Measurements from ENCODE around the gene FRMD4A. TPM values are rescaled to one million over a fixed set of nuclear protein-coding genes. Genes with fewer than 3 reads are reported as not detected.
A peak's percentile ranks its signal among the peaks of the same experiment; 100 is the strongest.

The FRMD4A gene
- total RNA-seq, 2 donors from 2014 or later, result 55.9 to 81.0 TPM

DNA sequence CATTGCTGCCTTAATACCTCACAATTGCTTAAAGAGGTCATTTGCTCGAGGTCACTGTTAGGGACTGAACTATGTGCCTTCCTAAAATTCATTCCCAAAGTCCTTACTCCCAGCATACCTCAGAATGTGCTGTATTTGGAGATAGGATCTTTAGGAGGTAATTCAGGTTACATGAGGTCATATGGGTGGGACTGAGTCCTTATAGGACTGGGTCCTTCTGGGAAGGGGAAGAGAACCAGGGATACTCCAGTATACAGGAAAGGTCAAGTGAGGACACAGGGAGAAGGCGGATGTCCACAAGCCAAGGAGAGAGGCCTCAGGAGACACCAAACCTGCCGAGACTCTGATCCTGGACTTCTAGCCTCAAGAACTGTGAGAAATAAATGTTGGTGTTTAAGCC is 490.7 kb downstream of the FRMD4A start:
- Histone ChIP-seq H3K9me3 (no peaks in the 10 kb centered on the region), H3K27me3 (replicated peaks; ENCODE audit: insufficient read depth) (no peaks in the 10 kb centered on the region), H3K27ac (peak overlapping the region; percentile 63), H3K36me3 (no peaks in the 10 kb centered on the region), H3K4me1 (ENCODE audit: control insufficient read depth in 1 of 2, low read depth in 2 of 2) (peaks cover 14 to 69% of the 10 kb centered on the region in 2 donors), H3K4me3 (no peak overlapping the region)
- no peak for TF ChIP-seq CTCF (IDR thresholded peaks at IDR 0.05)
- ATAC-seq (ENCODE audit: insufficient number of reproducible peaks, low FRiP score, low read depth) (no peak), DNase-seq (ENCODE audit: low spot score) (no peak)

GRCh38 chr10:13839430-13839990 is 491.2 kb downstream of the FRMD4A start:
- no peak overlapping the region for H3K4me3 ChIP-seq
- no peaks in the 10 kb centered on the region for H3K36me3 ChIP-seq
- ATAC-seq (ENCODE audit: insufficient number of reproducible peaks, low FRiP score, low read depth) (no peak), DNase-seq (ENCODE audit: low spot score) (no peak)
- H3K4me1 ChIP-seq (ENCODE audit: control insufficient read depth in 1 of 2, low read depth in 2 of 2), result peaks cover 18 to 69% of the 10 kb centered on the region in 2 donors
- no peaks in the 10 kb centered on the region for H3K27me3 ChIP-seq (replicated peaks; ENCODE audit: insufficient read depth)
- no peak for TF ChIP-seq CTCF (IDR thresholded peaks at IDR 0.05)
- no peaks in the 10 kb centered on the region for H3K9me3 ChIP-seq
- H3K27ac ChIP-seq, result peak overlapping the region; percentile 63

- peak overlapping the region; percentile 63 for H3K27ac ChIP-seq
- TF ChIP-seq CTCF (IDR thresholded peaks at IDR 0.05), result no peak
- no peaks in the 10 kb centered on the region for H3K27me3 ChIP-seq (replicated peaks; ENCODE audit: insufficient read depth)
- ATAC-seq (ENCODE audit: insufficient number of reproducible peaks, low FRiP score, low read depth) (no peak), DNase-seq (ENCODE audit: low spot score) (no peak)
- peaks cover 18 to 71% of the 10 kb centered on the region in 2 donors for H3K4me1 ChIP-seq (ENCODE audit: control insufficient read depth in 1 of 2, low read depth in 2 of 2)
- H3K36me3 ChIP-seq, result no peaks in the 10 kb centered on the region
- H3K4me3 ChIP-seq, result no peak overlapping the region
- no peaks in the 10 kb centered on the region for H3K9me3 ChIP-seq
These were observed 491.7 kb downstream of the FRMD4A start for GRCh38 chr10:13839030-13839429.

GRCh38 chr10:13837966-13838365 is 492.8 kb downstream of the FRMD4A start:
- no peak for ATAC-seq (ENCODE audit: insufficient number of reproducible peaks, low FRiP score, low read depth)
- TF ChIP-seq CTCF (IDR thresholded peaks at IDR 0.05), result no peak
- H3K27ac ChIP-seq, result peak overlapping the region in 1 of 2 donors; percentile 42
- no peaks in the 10 kb centered on the region for H3K9me3 ChIP-seq
- H3K4me1 ChIP-seq (ENCODE audit: control insufficient read depth in 1 of 2, low read depth in 2 of 2), result peaks cover 18 to 82% of the 10 kb centered on the region in 2 donors
- H3K36me3 ChIP-seq, result no peaks in the 10 kb centered on the region
- H3K27me3 ChIP-seq (replicated peaks; ENCODE audit: insufficient read depth), result no peaks in the 10 kb centered on the region
- no peak for DNase-seq (ENCODE audit: low spot score)
- H3K4me3 ChIP-seq, result no peak overlapping the region

DNA sequence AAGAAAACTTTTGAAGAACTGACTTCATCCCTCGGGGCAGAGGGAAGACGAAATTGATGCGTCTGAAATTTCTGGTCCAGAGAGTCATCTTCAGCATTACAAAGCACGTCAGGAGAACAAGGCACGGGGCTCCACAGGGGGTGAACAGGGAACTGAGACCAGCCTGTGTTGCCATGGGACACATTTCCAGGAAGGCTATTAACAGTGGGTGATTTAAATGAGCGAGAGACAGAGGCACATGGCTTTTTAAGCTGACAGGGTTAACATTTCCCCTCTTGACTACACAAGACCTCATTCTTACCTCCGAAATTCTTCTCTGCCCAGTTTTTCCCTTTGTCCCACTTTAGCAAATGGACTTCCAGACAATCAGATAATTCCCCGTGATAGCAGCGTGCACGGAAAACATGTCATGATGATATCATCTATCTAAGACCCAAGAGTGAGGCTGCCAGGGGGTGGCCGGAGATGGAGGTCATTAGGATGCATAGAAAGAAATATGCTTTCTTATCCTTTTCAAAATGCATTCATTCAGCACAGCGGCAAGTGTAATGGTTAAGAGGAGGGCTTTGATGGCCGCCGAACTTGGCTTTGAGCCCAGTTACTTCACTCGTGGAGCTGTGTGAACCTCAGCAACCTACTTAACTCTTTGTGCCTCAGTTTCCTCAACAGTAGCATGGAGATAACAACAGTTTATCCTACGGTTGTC is 496.0 kb downstream of the FRMD4A start:
- no peak for TF ChIP-seq CTCF (IDR thresholded peaks at IDR 0.05)
- Histone ChIP-seq H3K27ac (peak overlapping the region; percentile 14 to 58), H3K4me3 (peak overlapping the region; percentile 51), H3K27me3 (replicated peaks; ENCODE audit: insufficient read depth) (no peaks in the 10 kb centered on the region), H3K9me3 (no peaks in the 10 kb centered on the region), H3K4me1 (ENCODE audit: control insufficient read depth in 1 of 2, low read depth in 2 of 2) (peaks cover 17 to 73% of the 10 kb centered on the region in 2 donors), H3K36me3 (no peaks in the 10 kb centered on the region)
- DNase-seq (ENCODE audit: low spot score) (no peak), ATAC-seq (ENCODE audit: insufficient number of reproducible peaks, low FRiP score, low read depth) (peak; percentile 8)
